Liver (tissue), 9 donors: Measurements from ENCODE around the gene C9orf153. TPM values are rescaled to one million over a fixed set of nuclear protein-coding genes. Genes with fewer than 3 reads are reported as not detected.

Experiments
- DNase-seq: peaks from one replicate; pipeline ENCODE4 v3.0.0-alpha.2; 2017; ENCODE audit warnings: low spot score
- H3K27ac ChIP-seq, 2 donors: one replicate each; pipeline ENCODE4 v1.7.0; 2013; ENCODE audit warnings: inconsistent platforms in 2 of 2, low read length in 2 of 2, control low read depth in 1 of 2, low read depth in 1 of 2, mild to moderate bottlenecking in 1 of 2
- H3K27me3 ChIP-seq, 4 donors: one replicate each; pipeline versions ENCODE4 v1.6.1 to v1.7.0; 2013; ENCODE audit warnings: low read length in 3 of 4, inconsistent platforms in 1 of 4, mild to moderate bottlenecking in 1 of 4, moderate library complexity in 1 of 4; ENCODE audit not compliant: control insufficient read depth in 4 of 4, insufficient read depth in 4 of 4
- H3K36me3 ChIP-seq, 4 donors: one replicate each; pipeline versions ENCODE4 v1.6.1 to v1.7.0; 2013; ENCODE audit warnings: low read length in 3 of 4, mild to moderate bottlenecking in 3 of 4, low read depth in 1 of 4, moderate library complexity in 1 of 4; ENCODE audit not compliant: control insufficient read depth in 4 of 4, insufficient read depth in 3 of 4
- H3K4me1 ChIP-seq, 4 donors: one replicate each; pipeline versions ENCODE4 v1.6.1 to v1.7.0; 2013; ENCODE audit warnings: low read length in 3 of 4, mild to moderate bottlenecking in 3 of 4, moderate library complexity in 1 of 4; ENCODE audit not compliant: control insufficient read depth in 4 of 4, insufficient read depth in 4 of 4
- H3K4me3 ChIP-seq, 3 donors: one replicate each; pipeline versions ENCODE4 v1.6.1 to v1.7.0; 2013; ENCODE audit warnings: low read length in 3 of 3, control low read depth in 1 of 3, low read depth in 1 of 3, mild to moderate bottlenecking in 1 of 3
- H3K9ac ChIP-seq, 2 donors: one replicate each; pipeline ENCODE4 v1.7.0; 2013; ENCODE audit warnings: low read length in 2 of 2, mild to moderate bottlenecking in 2 of 2, moderate library complexity in 2 of 2, control low read depth in 1 of 2, low read depth in 1 of 2
- H3K9me3 ChIP-seq, 4 donors: one replicate each; pipeline versions ENCODE4 v1.6.1 to v1.7.0; 2013; ENCODE audit warnings: low read length in 3 of 4; ENCODE audit not compliant: control insufficient read depth in 4 of 4
- EGR1 ChIP-seq, 2 donors: IDR thresholded peaks; 2 replicates each; pipeline ENCODE4 v1.6.1; 2016 to 2018; ENCODE audit warnings: antibody characterized with exemption in 2 of 2, low read depth in 2 of 2
- FOXA1 ChIP-seq: IDR thresholded peaks from 2 replicates; pipeline ENCODE4 v1.6.1; 2016; ENCODE audit warnings: antibody characterized with exemption
- FOXA2 ChIP-seq: IDR thresholded peaks from 2 replicates; pipeline ENCODE4 v1.6.1; 2016; ENCODE audit warnings: antibody characterized with exemption
- HNF4G ChIP-seq: IDR thresholded peaks from 2 replicates; pipeline ENCODE4 v1.6.1; 2016; ENCODE audit warnings: antibody characterized with exemption
- JUND ChIP-seq, 2 donors: IDR thresholded peaks; 2 replicates each; pipeline ENCODE4 v1.6.1; 2016; ENCODE audit warnings: antibody characterized with exemption in 2 of 2
- RAD21 ChIP-seq, 2 donors: IDR thresholded peaks; 2 replicates each; pipeline ENCODE4 v1.6.1; 2016; ENCODE audit warnings: antibody characterized with exemption in 2 of 2, mild to moderate bottlenecking in 2 of 2
- SP1 ChIP-seq: IDR thresholded peaks from 2 replicates; pipeline ENCODE4 v1.6.1; 2018; ENCODE audit warnings: antibody characterized with exemption, mild to moderate bottlenecking
- TAF1 ChIP-seq: conservative IDR thresholded peaks from 2 replicates; pipeline ENCODE4 v1.6.1; 2016; ENCODE audit warnings: antibody characterized with exemption, mild to moderate bottlenecking
- YY1 ChIP-seq: IDR thresholded peaks from 2 replicates; pipeline ENCODE4 v1.6.1; 2016; ENCODE audit warnings: antibody characterized with exemption, mild to moderate bottlenecking
- WGBS: extraction: QIAGEN DNeasy Blood & Tissue Kit; methylation state at CpG from one replicate; pipeline ENCODE4 v1.1.7; 2013; 5-methylcytosine and 5-hydroxymethylcytosine counted together
- polyA plus RNA-seq, 2 donors: library from polyadenylated mRNA; stranded (reverse) in 1 of 2; unstranded in 1 of 2; fragments of 200-250 nt in 1 of 2; fragments of >200 nt in 1 of 2; fragmentation: Nextera tagmentation in 1 of 2; extraction: Ambion mirVana in 1 of 2; gene quantifications; one replicate each; pipeline versions ENCODE4 v1.2.1 to v1.2.3, GENCODE V29; 2013 to 2015
- total RNA-seq, 2 donors: library from RNA; depleted of rRNA; stranded (reverse); fragments of >200 nt; gene quantifications; one replicate each; pipeline ENCODE4 v1.2.3, GENCODE V29; 2014
- TF ChIP-seq, protein P1 (sequence below): IDR thresholded peaks from 2 replicates; pipeline ENCODE4 v1.6.1; 2016; ENCODE audit warnings: antibody characterized with exemption, mild to moderate bottlenecking
- TF ChIP-seq, protein P2 (sequence below): IDR thresholded peaks from 2 replicates; pipeline ENCODE4 v1.6.1; 2016; ENCODE audit warnings: antibody characterized with exemption
- TF ChIP-seq, protein P3 (sequence below): IDR thresholded peaks from 2 replicates; pipeline ENCODE4 v1.6.1; 2016; ENCODE audit warnings: antibody characterized with exemption
- TF ChIP-seq, protein P4 (sequence below): fragments of 150-350 bp; IDR thresholded peaks from 2 replicates; pipeline ENCODE4 v1.5.1; 2017; ENCODE audit warnings: improper control_type of control experiment, low read depth, low read length; ENCODE audit not compliant: missing input control
- donor health status: healthy.
- donor health status: healthy.
- donor health status: healthy.
- donor health status: healthy.
- donor health status: healthy.

The C9orf153 gene
- total and polyA plus RNA-seq, 4 donors, result 0.07 to 0.67 (median 0.34) TPM

DNA sequence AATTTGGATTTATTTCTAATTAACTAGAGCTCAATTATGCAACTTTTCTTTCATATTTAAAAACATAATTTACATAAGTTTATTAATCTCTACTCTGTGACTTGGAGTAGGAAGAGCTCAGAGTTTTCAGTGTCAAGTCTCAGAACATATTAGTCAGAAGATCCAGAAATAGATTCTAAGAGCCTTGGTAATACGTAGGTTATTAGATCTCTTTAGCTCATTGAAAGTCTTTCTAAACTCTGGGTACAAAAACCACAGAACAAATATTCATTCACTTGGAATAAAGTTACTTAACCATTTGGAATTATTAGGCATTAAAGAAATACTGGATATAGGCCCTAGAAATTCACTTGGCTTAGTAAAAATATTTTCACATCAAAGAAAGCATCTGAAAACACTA, 49.2 kb upstream of the C9orf153 start:
- TF ChIP-seq YY1, result no peak
- TF ChIP-seq, protein P1, sequence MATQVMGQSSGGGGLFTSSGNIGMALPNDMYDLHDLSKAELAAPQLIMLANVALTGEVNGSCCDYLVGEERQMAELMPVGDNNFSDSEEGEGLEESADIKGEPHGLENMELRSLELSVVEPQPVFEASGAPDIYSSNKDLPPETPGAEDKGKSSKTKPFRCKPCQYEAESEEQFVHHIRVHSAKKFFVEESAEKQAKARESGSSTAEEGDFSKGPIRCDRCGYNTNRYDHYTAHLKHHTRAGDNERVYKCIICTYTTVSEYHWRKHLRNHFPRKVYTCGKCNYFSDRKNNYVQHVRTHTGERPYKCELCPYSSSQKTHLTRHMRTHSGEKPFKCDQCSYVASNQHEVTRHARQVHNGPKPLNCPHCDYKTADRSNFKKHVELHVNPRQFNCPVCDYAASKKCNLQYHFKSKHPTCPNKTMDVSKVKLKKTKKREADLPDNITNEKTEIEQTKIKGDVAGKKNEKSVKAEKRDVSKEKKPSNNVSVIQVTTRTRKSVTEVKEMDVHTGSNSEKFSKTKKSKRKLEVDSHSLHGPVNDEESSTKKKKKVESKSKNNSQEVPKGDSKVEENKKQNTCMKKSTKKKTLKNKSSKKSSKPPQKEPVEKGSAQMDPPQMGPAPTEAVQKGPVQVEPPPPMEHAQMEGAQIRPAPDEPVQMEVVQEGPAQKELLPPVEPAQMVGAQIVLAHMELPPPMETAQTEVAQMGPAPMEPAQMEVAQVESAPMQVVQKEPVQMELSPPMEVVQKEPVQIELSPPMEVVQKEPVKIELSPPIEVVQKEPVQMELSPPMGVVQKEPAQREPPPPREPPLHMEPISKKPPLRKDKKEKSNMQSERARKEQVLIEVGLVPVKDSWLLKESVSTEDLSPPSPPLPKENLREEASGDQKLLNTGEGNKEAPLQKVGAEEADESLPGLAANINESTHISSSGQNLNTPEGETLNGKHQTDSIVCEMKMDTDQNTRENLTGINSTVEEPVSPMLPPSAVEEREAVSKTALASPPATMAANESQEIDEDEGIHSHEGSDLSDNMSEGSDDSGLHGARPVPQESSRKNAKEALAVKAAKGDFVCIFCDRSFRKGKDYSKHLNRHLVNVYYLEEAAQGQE, result no peak
- TF ChIP-seq, protein P2, sequence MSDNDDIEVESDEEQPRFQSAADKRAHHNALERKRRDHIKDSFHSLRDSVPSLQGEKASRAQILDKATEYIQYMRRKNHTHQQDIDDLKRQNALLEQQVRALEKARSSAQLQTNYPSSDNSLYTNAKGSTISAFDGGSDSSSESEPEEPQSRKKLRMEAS, result no peak
- TF ChIP-seq TAF1, result no peak
- no peak overlapping the region for H3K9ac ChIP-seq
- H3K27ac ChIP-seq, result no peak overlapping the region
- H3K4me3 ChIP-seq, result no peak overlapping the region
- 92% methylated on average over 1 of the region's 1 CpG for WGBS
- peaks cover 7 to 78% (median 75%) of the 10 kb centered on the region in 4 donors for H3K36me3 ChIP-seq
- no peaks in the 10 kb centered on the region for H3K9me3 ChIP-seq
- no peaks in the 10 kb centered on the region for H3K4me1 ChIP-seq
- DNase-seq, result no peak
- H3K27me3 ChIP-seq, result no peaks in the 10 kb centered on the region

DNA sequence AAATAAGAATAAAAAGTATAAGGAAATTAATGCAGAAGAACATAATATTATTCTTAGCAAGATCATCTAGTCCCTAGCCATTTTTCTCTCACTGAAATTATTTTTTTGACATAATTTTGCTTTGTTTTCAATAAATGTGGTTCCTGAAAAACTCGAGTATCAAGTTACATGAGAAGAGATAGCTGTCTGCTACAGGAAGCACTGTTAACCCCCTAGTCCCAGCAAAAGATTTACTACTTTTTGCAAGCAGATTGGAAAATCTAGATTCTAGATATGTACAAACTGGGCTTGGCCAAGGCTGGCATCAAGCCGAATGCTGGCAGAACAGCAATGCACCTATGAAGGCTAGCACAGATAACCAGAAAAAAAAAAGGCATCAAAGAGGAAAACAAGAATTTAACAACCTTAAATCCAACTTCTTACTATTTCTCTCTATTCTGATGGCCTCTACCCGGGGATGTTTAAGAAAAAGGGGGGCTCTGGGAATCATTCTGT, 44.8 kb upstream of the C9orf153 start:
- Histone ChIP-seq H3K9me3 (no peaks in the 10 kb centered on the region), H3K4me3 (no peak overlapping the region), H3K4me1 (no peaks in the 10 kb centered on the region), H3K27ac (no peak overlapping the region), H3K27me3 (no peaks in the 10 kb centered on the region), H3K36me3 (peaks cover 13 to 91% (median 87%) of the 10 kb centered on the region in 4 donors), H3K9ac (no peak overlapping the region)
- TF ChIP-seq, protein P3, sequence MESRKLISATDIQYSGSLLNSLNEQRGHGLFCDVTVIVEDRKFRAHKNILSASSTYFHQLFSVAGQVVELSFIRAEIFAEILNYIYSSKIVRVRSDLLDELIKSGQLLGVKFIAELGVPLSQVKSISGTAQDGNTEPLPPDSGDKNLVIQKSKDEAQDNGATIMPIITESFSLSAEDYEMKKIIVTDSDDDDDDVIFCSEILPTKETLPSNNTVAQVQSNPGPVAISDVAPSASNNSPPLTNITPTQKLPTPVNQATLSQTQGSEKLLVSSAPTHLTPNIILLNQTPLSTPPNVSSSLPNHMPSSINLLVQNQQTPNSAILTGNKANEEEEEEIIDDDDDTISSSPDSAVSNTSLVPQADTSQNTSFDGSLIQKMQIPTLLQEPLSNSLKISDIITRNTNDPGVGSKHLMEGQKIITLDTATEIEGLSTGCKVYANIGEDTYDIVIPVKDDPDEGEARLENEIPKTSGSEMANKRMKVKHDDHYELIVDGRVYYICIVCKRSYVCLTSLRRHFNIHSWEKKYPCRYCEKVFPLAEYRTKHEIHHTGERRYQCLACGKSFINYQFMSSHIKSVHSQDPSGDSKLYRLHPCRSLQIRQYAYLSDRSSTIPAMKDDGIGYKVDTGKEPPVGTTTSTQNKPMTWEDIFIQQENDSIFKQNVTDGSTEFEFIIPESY, result no peak
- TF ChIP-seq EGR1 (IDR thresholded peaks at IDR 0.05; ENCODE audit: low read depth in 2 of 2), result no peak
- TF ChIP-seq RAD21 (IDR thresholded peaks at IDR 0.05), result no peak
- no peak for TF ChIP-seq YY1
- TF ChIP-seq FOXA1, result no peak
- TF ChIP-seq SP1, result no peak
- TF ChIP-seq FOXA2, result no peak
- TF ChIP-seq JUND (IDR thresholded peaks at IDR 0.05), result no peak
- 59% methylated on average over 3 of the region's 3 CpGs for WGBS
- no peak for DNase-seq

DNA sequence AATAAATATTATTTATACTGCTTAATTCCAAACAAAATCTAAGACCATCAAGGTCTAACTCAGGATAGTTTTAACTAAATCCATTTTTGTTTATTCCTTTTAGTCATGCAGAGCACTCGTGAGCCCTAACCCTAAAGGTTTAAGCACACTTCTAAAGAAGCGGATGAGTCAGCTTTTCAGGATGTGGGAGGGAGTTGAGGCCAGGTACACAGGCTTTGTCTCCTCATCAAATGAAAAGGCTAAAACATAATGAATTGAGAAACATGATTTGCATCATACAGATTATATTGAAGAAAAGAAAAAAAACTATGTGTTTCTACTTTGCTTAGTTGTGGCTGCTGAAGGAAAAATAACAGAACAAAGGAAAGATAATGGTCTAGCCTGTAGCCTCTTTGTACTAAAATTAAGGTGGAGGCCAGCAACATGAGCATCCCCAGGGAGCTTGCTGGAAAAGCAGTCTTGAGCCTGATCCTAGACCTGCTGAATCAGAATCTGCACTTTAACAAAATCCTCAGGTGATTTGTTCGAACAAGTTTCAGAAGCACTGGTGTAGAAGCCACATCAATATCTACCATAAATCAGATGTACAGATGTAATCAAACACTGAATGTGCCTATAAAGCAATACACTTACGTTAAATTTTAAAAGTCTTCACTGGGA, 44.0 kb upstream of the C9orf153 start:
- 87% methylated on average over 4 of the region's 4 CpGs for WGBS
- no peaks in the 10 kb centered on the region for H3K27me3 ChIP-seq

More for the DNA sequence above, 44.0 kb upstream of the C9orf153 start:
- Histone ChIP-seq H3K36me3 (peaks cover 19 to 91% (median 88%) of the 10 kb centered on the region in 4 donors), H3K9me3 (no peaks in the 10 kb centered on the region), H3K27ac (no peak overlapping the region), H3K4me3 (no peak overlapping the region), H3K4me1 (no peaks in the 10 kb centered on the region), H3K9ac (no peak overlapping the region)
- no peak for DNase-seq
- TF ChIP-seq HNF4G (no peak), YY1 (no peak), SP1 (no peak), EGR1 (IDR thresholded peaks at IDR 0.05; ENCODE audit: low read depth in 2 of 2) (no peak), FOXA1 (no peak), FOXA2 (no peak)
- TF ChIP-seq, protein P4, sequence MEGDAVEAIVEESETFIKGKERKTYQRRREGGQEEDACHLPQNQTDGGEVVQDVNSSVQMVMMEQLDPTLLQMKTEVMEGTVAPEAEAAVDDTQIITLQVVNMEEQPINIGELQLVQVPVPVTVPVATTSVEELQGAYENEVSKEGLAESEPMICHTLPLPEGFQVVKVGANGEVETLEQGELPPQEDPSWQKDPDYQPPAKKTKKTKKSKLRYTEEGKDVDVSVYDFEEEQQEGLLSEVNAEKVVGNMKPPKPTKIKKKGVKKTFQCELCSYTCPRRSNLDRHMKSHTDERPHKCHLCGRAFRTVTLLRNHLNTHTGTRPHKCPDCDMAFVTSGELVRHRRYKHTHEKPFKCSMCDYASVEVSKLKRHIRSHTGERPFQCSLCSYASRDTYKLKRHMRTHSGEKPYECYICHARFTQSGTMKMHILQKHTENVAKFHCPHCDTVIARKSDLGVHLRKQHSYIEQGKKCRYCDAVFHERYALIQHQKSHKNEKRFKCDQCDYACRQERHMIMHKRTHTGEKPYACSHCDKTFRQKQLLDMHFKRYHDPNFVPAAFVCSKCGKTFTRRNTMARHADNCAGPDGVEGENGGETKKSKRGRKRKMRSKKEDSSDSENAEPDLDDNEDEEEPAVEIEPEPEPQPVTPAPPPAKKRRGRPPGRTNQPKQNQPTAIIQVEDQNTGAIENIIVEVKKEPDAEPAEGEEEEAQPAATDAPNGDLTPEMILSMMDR, result no peak
- TF ChIP-seq, protein P3, result no peak
